Measurements from ENCODE around the gene ICOS. TPM values are rescaled to one million over a fixed set of nuclear protein-coding genes. Genes with fewer than 3 reads are reported as not detected.

ICOS gene
- total RNA-seq, 1 donor from 2014 or later: not detected

- no peaks in the 10 kb centered on the region for H3K4me1 Mint-ChIP-seq
- TF ChIP-seq EZH2phosphoT487 (IDR thresholded peaks at IDR 0.05): no peak
- TF ChIP-seq CTCF (IDR thresholded peaks at IDR 0.05): no peak
- TF ChIP-seq EZH2 (IDR thresholded peaks at IDR 0.05): no peak
- DNase-seq (ENCODE audit: low spot score): no peak
- H3K4me3 Mint-ChIP-seq: no peak overlapping the region
- H3K27me3 ChIP-seq: no peaks in the 10 kb centered on the region
- H3K9me3 ChIP-seq (ENCODE audit: low read depth): no peaks in the 10 kb centered on the region
- H3K27me3 Mint-ChIP-seq (ENCODE audit: insufficient read depth, low read depth): peaks cover 2% of the 10 kb centered on the region
- H3K9ac ChIP-seq: no peak overlapping the region
- H3K9me3 Mint-ChIP-seq: no peaks in the 10 kb centered on the region
- H3K4me3 ChIP-seq: no peak overlapping the region
- no peaks in the 10 kb centered on the region for H3K36me3 Mint-ChIP-seq
- no peaks in the 10 kb centered on the region for H3F3A ChIP-seq (ENCODE audit: low read depth)
- no peaks in the 10 kb centered on the region for H3K79me2 ChIP-seq (ENCODE audit: low read depth)
- H2AFZ ChIP-seq (replicated peaks): no peak overlapping the region
- no peak overlapping the region for H3K4me2 ChIP-seq
- no peaks in the 10 kb centered on the region for H3K4me1 ChIP-seq
- H3K36me3 ChIP-seq: no peaks in the 10 kb centered on the region
- no peak overlapping the region for H3K27ac Mint-ChIP-seq
- no peak overlapping the region for H3K27ac ChIP-seq
- no peaks in the 10 kb centered on the region for H4K20me1 ChIP-seq (ENCODE audit: low read depth)
These were observed 60.1 kb downstream of the ICOS start for GRCh38 chr2:203996692-203997091.

GRCh38 chr2:203997481-203997880 is 60.9 kb downstream of the ICOS start:
- H3K27me3 Mint-ChIP-seq (ENCODE audit: insufficient read depth, low read depth): peaks cover 2% of the 10 kb centered on the region
- Histone ChIP-seq H3K9me3 (ENCODE audit: low read depth) (no peaks in the 10 kb centered on the region), H4K20me1 (ENCODE audit: low read depth) (no peaks in the 10 kb centered on the region), H3K79me2 (ENCODE audit: low read depth) (no peaks in the 10 kb centered on the region), H3K27me3 (no peaks in the 10 kb centered on the region), H3K36me3 (no peaks in the 10 kb centered on the region), H3K27ac (no peak overlapping the region), H3K9ac (no peak overlapping the region), H3F3A (ENCODE audit: low read depth) (no peaks in the 10 kb centered on the region), H3K4me3 (no peak overlapping the region), H3K4me2 (no peak overlapping the region), H2AFZ (replicated peaks) (no peak overlapping the region), H3K4me1 (no peaks in the 10 kb centered on the region)
- no peak for DNase-seq (ENCODE audit: low spot score)
- H3K9me3 Mint-ChIP-seq: no peaks in the 10 kb centered on the region
- TF ChIP-seq CTCF (IDR thresholded peaks at IDR 0.05) (no peak), EZH2phosphoT487 (IDR thresholded peaks at IDR 0.05) (no peak), EZH2 (IDR thresholded peaks at IDR 0.05) (no peak)
- no peaks in the 10 kb centered on the region for H3K4me1 Mint-ChIP-seq
- H3K27ac Mint-ChIP-seq: no peak overlapping the region
- H3K4me3 Mint-ChIP-seq: no peak overlapping the region
- no peaks in the 10 kb centered on the region for H3K36me3 Mint-ChIP-seq

DNA sequence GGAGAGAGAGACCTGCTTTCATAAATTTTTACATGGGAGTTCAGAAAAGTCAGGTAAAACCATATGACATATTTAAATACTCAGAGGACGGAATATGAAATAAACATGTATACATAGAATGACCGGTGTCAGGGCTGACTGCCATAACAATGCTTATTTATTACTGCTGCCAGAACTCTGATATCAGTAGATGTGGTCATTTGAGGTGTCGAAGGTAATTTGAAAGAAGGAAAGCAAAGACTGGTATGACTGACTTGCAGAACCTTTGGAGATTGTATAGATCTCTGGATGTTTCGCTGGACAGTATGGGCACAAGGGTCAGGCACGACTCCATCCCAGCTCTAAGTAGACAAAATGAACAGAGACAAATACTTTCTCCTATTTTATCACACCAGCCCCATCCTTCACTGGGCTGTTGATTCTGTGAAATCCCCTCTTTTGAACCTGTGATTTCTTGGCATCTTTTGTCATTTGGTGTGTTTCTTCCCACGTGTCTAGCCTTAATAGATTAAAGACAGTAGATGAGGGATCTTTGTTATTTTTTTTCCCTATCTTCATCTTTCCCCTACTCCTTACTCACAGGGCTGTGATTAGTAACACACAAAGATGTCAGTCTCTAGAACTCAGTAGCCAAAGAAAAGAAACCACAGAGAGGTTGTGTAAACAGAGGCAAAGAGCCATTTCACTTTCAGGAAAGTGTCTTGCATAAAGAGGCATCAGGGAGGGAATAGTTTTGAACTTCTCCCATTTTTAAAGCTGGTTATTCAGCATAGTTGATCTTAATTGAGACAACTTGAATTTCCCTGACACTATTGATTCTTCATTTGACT is 61.6 kb downstream of the ICOS start:
- Histone ChIP-seq H3K27ac (no peak overlapping the region), H3K4me3 (no peak overlapping the region), H3K27me3 (no peaks in the 10 kb centered on the region), H3K9ac (no peak overlapping the region), H2AFZ (replicated peaks) (no peak overlapping the region), H3F3A (ENCODE audit: low read depth) (no peaks in the 10 kb centered on the region), H3K4me1 (no peaks in the 10 kb centered on the region), H4K20me1 (ENCODE audit: low read depth) (no peaks in the 10 kb centered on the region), H3K9me3 (ENCODE audit: low read depth) (no peaks in the 10 kb centered on the region), H3K4me2 (no peak overlapping the region), H3K36me3 (no peaks in the 10 kb centered on the region), H3K79me2 (ENCODE audit: low read depth) (no peaks in the 10 kb centered on the region)
- Mint-ChIP-seq H3K36me3 (no peaks in the 10 kb centered on the region), H3K4me3 (no peak overlapping the region), H3K27ac (no peak overlapping the region), H3K9me3 (no peaks in the 10 kb centered on the region), H3K27me3 (ENCODE audit: insufficient read depth, low read depth) (peaks cover 2% of the 10 kb centered on the region), H3K4me1 (no peaks in the 10 kb centered on the region)
- no peak for TF ChIP-seq EZH2 (IDR thresholded peaks at IDR 0.05)
- DNase-seq (ENCODE audit: low spot score): no peak

DNA sequence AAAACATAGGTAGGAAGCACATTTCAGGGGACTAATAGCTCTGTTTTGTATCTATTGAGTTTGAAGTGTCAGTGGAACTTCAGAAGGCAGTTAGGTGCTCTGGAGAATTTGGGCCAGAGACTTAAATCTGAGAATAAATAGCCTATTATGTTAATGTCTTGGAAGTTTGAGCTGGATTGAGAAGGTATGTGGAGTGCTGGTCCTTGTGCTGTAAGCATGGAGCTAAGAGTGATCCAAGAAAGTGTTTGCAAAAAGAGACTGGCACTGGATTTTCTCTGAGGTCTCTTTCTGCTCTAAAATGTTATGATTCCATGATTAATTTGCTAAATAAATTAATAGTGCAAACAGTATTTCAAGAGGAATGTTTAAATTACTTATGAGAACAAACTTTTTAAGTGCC is 63.3 kb downstream of the ICOS start:
- TF ChIP-seq EZH2phosphoT487 (IDR thresholded peaks at IDR 0.05) (no peak), EZH2 (IDR thresholded peaks at IDR 0.05) (no peak), CTCF (IDR thresholded peaks at IDR 0.05) (no peak)

More for the DNA sequence above, 63.3 kb downstream of the ICOS start:
- Histone ChIP-seq H3K79me2 (ENCODE audit: low read depth) (no peaks in the 10 kb centered on the region), H4K20me1 (ENCODE audit: low read depth) (no peaks in the 10 kb centered on the region), H2AFZ (replicated peaks) (no peak overlapping the region), H3K4me1 (no peaks in the 10 kb centered on the region), H3K9me3 (ENCODE audit: low read depth) (no peaks in the 10 kb centered on the region), H3K4me3 (no peak overlapping the region), H3K9ac (no peak overlapping the region), H3K36me3 (no peaks in the 10 kb centered on the region), H3K27me3 (no peaks in the 10 kb centered on the region), H3F3A (ENCODE audit: low read depth) (no peaks in the 10 kb centered on the region), H3K27ac (no peak overlapping the region), H3K4me2 (no peak overlapping the region)
- Mint-ChIP-seq H3K27me3 (ENCODE audit: insufficient read depth, low read depth) (peaks cover 2% of the 10 kb centered on the region), H3K27ac (no peak overlapping the region), H3K36me3 (no peaks in the 10 kb centered on the region), H3K4me3 (no peak overlapping the region), H3K9me3 (no peaks in the 10 kb centered on the region), H3K4me1 (no peaks in the 10 kb centered on the region)
- DNase-seq (ENCODE audit: low spot score): no peak

Data from neural progenitor cell (in vitro differentiated cells).